GM18526 (cell line): ENCODE data around the gene ACVR1B.

ENCODE experiments used
- POLR2A ChIP-seq: IDR thresholded peaks from 3 replicates; pipeline ENCODE4 v1.6.1; 2011; ENCODE audit not compliant: insufficient read length; ENCODE audit errors: extremely low read depth

Gene ACVR1B

DNA sequence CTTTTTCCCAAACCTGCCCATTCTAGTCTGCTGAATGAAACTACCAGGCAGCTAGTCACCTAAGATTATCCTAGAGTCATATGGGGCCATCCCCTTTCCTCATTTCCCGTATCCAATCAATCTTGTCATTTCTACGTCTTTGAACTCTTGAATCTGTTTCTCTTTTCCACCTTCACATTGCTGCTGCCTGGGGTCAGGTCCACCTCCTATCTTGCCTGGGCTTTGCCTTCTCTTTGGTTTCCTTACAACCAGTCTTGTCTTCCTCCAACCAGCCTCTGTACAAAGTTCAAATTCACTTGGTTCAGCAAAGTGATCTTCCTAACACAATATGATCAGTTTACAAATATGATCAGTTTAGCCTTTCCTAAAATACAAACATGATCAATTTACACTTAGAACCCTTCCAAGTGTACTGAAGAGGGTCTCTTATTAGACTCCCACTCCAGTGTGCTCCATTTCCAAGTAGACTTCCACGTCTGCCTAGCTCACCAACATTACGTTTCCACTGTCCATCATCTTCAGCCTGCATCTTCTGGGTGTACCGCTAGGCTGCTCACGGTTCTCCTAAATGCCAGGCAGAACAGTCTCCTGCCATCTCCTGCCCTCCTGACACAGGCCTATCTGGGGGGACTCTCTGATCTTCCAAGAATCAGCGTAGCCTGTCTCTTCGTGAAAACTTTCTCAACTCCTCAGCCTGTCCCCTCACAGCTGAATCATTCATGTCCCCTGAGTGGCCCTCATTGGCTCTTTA, 4.1 kb upstream of the ACVR1B start:
- no peak for TF ChIP-seq POLR2A

DNA sequence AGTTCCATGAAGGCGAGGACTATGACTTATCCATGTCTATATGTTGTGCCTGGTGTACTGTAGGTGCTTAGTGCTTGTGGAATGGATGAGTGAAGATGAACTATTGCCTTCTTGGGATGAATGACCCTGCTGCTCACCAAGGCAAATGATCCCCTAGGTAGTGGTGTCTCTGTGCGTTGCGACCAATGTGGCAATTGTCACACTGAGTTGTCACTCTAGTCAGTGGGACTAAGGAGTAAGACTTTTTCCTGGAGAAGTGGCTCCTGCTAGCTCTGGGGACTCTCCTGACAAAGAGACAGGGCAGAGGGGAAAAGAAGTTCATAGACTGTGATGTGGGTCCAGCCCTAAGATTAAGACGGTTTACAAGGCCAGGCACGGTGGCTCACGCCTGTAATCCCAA, 3.4 kb upstream of the ACVR1B start:
- TF ChIP-seq POLR2A: no peak

- no peak for TF ChIP-seq POLR2A
These were observed 2.0 kb upstream of the ACVR1B start for GRCh38 chr12:51949342-51950030.

DNA sequence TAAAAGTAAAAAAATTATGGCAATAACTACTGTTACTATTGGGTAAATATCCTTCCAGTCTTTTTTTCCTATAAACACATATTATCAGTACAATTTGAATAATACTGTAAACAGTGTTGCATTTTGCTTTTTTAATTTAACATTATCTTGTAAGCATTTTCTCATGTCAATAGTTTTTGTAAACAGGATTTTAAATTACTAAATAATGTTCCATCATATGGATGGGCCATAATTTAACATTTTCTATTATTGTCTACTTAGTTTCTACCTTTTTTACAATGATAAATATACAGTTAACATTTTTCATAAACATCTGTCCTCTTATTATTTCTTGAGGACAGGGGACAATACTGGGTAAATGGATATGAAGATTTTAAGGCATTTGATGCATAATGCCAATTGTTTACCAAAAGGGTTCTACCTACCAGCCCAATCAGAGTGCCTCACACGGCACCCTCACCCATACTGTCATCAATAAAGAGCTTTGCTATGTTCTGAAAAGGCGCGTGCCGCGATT, 759 bp upstream of the ACVR1B start:
- no peak for TF ChIP-seq POLR2A

- no peak for TF ChIP-seq POLR2A
These were observed 584 bp downstream of the ACVR1B start for GRCh38 chr12:51951843-51952722.

GRCh38 chr12:51953089-51953488, 1.6 kb downstream of the ACVR1B start:
- TF ChIP-seq POLR2A: no peak

DNA sequence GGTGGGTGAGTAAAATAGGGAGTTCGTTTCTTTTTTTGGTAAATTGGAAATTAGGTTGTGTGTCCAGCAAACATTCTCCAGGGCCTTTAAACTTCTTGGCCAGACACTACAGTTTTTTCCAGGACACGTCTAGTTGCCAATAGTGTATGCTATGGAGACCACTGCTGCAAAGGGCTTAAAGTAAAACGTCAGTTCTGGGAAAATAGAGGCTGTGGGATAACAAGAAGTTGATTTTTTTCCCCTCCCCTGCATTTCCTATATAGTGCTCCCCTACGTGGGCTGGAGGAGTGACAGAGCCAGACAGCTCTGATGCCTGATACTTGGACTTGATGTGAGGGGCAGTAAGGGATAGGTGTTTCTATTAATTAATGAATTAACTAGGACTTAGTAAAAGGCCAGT, 2.4 kb downstream of the ACVR1B start:
- TF ChIP-seq POLR2A: no peak

- TF ChIP-seq POLR2A: no peak
These were observed 3.3 kb downstream of the ACVR1B start for GRCh38 chr12:51954561-51955361.

DNA sequence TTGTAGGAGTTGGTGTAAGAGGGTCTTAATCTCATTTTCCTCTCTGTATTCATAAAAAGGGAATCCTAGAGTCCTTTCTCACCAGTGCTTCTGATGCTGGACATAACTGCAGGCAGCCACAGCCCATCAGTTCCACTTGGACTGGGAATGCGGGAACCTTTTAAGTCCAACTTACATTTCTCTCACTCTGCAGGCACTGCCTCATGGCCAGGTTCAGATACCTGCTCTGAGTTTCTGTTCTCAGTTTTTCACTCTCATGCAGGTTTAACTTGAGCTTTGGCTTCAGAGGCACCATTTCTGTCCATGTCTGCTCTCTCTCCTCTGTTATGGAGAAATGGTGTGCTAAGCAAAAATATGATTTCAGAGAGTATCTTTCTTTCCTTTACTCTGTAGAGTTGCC, 4.2 kb downstream of the ACVR1B start:
- no peak for TF ChIP-seq POLR2A

DNA sequence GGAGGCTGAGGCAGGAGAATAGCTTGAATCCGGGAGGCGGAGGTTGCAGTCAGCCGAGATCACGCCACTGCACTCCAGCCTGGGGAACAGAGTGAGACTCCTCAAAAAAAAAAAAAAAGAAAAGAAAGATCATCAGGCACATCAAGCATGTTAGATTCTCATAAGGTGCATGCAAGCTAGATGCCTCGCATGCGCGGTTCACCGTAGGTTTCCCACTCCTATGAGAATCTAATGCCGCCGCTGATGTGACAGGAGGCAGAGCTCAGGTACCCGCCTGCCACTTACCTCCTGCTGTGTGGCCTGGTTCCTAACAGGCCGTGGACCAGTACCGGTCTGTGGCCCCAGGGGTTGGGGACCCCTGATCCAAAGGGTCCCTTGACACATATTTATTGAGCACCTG, 7.0 kb downstream of the ACVR1B start:
- TF ChIP-seq POLR2A: no peak

- TF ChIP-seq POLR2A: no peak
These were observed 7.7 kb downstream of the ACVR1B start for GRCh38 chr12:51959211-51959610.

DNA sequence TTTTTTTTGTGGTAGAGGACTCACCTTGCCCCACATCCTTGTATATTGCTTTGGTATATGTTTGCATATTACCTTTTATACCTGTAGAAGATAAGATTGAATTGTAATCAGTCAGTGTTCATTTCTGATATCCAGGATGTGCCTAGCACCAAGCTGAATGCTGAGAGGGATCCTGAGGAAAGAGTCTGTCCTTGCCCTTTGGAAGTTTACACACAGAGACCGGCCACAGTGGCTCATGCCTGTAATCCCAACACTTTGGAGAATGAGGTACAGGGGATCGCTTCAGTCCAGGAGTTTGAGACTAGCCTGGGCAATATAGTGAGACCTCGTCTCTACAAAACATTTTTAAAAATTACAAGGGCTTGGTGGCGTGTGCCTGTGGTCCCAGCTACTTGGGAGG, 8.4 kb downstream of the ACVR1B start:
- TF ChIP-seq POLR2A: no peak

GRCh38 chr12:51960488-51960887, 9.0 kb downstream of the ACVR1B start:
- no peak for TF ChIP-seq POLR2A

DNA sequence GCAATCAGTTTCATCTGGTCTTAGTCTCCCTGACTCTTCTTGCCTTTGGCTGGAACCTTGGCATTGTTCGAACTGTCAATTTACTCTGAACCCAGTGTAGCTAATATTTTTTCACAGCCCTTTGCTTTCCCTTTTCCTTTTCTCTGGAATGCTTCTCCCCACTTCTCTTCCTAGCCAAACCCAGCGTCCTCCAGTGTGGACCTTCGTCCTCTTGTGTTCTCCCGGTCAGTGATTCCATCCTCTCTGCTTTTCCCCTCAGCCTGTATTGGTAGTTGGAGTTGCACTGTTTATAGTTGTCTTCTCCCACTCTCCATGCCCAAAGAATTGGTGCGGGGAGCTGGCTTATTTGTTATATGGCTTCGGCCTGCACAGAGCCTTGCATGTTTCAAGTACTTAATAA, 9.4 kb downstream of the ACVR1B start:
- no peak for TF ChIP-seq POLR2A

- TF ChIP-seq POLR2A: no peak
These were observed 10.3 kb downstream of the ACVR1B start for GRCh38 chr12:51961834-51962233.
